ENCODE results near the gene PLCXD1.

DNA sequence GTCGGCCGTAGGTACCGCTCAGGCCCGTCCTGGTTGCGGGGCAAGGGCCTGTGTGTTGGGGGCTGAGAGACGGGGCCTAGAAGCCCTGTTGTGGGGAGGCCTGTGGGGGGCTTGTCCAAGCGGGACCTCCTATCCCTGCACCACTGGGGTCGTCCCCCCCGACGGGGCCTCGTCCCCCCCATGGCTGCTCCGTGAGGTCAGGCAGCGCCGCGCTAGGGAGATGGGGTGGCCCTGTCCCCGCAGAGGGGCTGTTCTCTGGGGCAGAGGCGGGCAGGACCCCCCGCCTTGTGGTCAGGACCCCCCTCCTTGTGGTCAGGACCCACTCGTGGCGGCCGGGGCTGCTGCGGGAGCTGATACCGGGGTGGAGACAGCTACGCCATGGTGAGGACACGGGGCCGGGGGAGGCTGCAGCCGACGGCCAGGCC lies 49.6 kb downstream of the PLCXD1 start:
- TF ChIP-seq CTCF (IDR thresholded peaks at IDR 0.05; ENCODE audit: borderline replicate concordance, extremely low read depth, low read length, poor library complexity, severe bottlenecking) = no peak
- TF ChIP-seq EZH2 (IDR thresholded peaks at IDR 0.05; ENCODE audit: borderline replicate concordance, low read depth, low read length, severe bottlenecking) = no peak

Data from DND-41 (cell line).